CD14-positive monocyte (primary cell): ENCODE measurements around the gene CD4. TPM values are rescaled to one million over a fixed set of nuclear protein-coding genes. Genes with fewer than 3 reads are reported as not detected.

ENCODE experiments used
- DNase-seq, 3 donors: peaks; one replicate each; pipeline ENCODE4 v3.0.0-alpha.2; 2011 to 2022
- H2AFZ ChIP-seq: 2 replicates; pipeline ENCODE4 v1.6.0; 2012; ENCODE audit warnings: mild to moderate bottlenecking, low read depth, low read length, inconsistent platforms; ENCODE audit not compliant: insufficient read depth, poor library complexity, severe bottlenecking
- H3K27ac ChIP-seq, 2 donors: 1 replicate in 1 of 2; 2 replicates in 1 of 2; pipeline ENCODE4 v1.5.1; 2012 to 2013; ENCODE audit warnings: low read length in 2 of 2, control low read depth in 1 of 2, inconsistent platforms in 1 of 2, low read depth in 1 of 2, mild to moderate bottlenecking in 1 of 2
- H3K27me3 ChIP-seq, 2 donors: one replicate each; pipeline versions ENCODE4 v1.6.0 to v1.6.1; 2011 to 2013; ENCODE audit warnings: low read length in 2 of 2; ENCODE audit not compliant: control insufficient read depth in 2 of 2, insufficient read depth in 2 of 2
- H3K36me3 ChIP-seq, 2 donors: replicated peaks in 1 of 2; 1 replicate in 1 of 2; 2 replicates in 1 of 2; pipeline versions ENCODE4 v1.5.1 to v1.6.1; 2012 to 2013; ENCODE audit warnings: low read length in 2 of 2, control low read depth in 1 of 2, inconsistent platforms in 1 of 2, mild to moderate bottlenecking in 1 of 2; ENCODE audit not compliant: insufficient read depth in 2 of 2, control insufficient read depth in 1 of 2
- H3K4me1 ChIP-seq, 2 donors: 1 replicate in 1 of 2; 2 replicates in 1 of 2; pipeline versions ENCODE4 v1.5.1 to v1.6.1; 2012 to 2013; ENCODE audit warnings: low read length in 2 of 2, control low read depth in 1 of 2, inconsistent platforms in 1 of 2, mild to moderate bottlenecking in 1 of 2, moderate library complexity in 1 of 2; ENCODE audit not compliant: insufficient read depth in 2 of 2, control insufficient read depth in 1 of 2
- H3K4me2 ChIP-seq: replicated peaks from 2 replicates; pipeline ENCODE3; 2012; ENCODE audit warnings: low read length, moderate library complexity, mild to moderate bottlenecking; ENCODE audit not compliant: poor library complexity, severe bottlenecking; ENCODE audit errors: extremely low read depth
- H3K4me3 ChIP-seq, 3 experiments: fragments of 200-600 bp in 1 of 3; sonication (generic) in 1 of 3; replicated peaks in 1 of 3; 1 replicate in 2 of 3; 2 replicates in 1 of 3; pipeline ENCODE4 v1.5.1; 2011 to 2013; ENCODE audit warnings: low read length in 3 of 3, mild to moderate bottlenecking in 3 of 3, control low read depth in 2 of 3, low read depth in 2 of 3, inconsistent platforms in 1 of 3, moderate library complexity in 1 of 3
- H3K79me2 ChIP-seq: 2 replicates; pipeline ENCODE4 v1.6.0; 2012; ENCODE audit warnings: mild to moderate bottlenecking, control low read depth, inconsistent platforms, low read length, moderate library complexity; ENCODE audit not compliant: insufficient read depth
- H3K9ac ChIP-seq: 2 replicates; pipeline ENCODE4 v1.6.0; 2017; ENCODE audit warnings: low read length, mild to moderate bottlenecking; ENCODE audit not compliant: insufficient read depth, poor library complexity, severe bottlenecking
- H3K9me3 ChIP-seq, 2 donors: replicated peaks in 1 of 2; 1 replicate in 1 of 2; 2 replicates in 1 of 2; pipeline versions ENCODE4 v1.5.1 to v1.6.1; 2012 to 2013; ENCODE audit warnings: low read length in 2 of 2, control low read depth in 1 of 2; ENCODE audit not compliant: control insufficient read depth in 1 of 2, insufficient read depth in 1 of 2
- H4K20me1 ChIP-seq: 2 replicates; pipeline ENCODE4 v1.6.0; 2012; ENCODE audit warnings: mild to moderate bottlenecking, low read length, control low read depth, moderate library complexity; ENCODE audit not compliant: insufficient read depth
- H3K27ac Mint-ChIP-seq, 7 donors: one replicate each; pipeline ENCODE4 v1.8.0; 2020; ENCODE audit warnings: mild to moderate bottlenecking in 7 of 7, mixed read lengths in 7 of 7, moderate library complexity in 6 of 7, inconsistent platforms in 2 of 7
- H3K27me3 Mint-ChIP-seq, 3 donors: one replicate each; pipeline ENCODE4 v1.8.0; 2021 to 2022; ENCODE audit warnings: low read depth in 3 of 3, mild to moderate bottlenecking in 3 of 3, mixed read lengths in 3 of 3, moderate library complexity in 3 of 3, inconsistent platforms in 1 of 3
- H3K36me3 Mint-ChIP-seq, 2 donors: one replicate each; pipeline ENCODE4 v1.8.0; 2020; ENCODE audit warnings: mixed read lengths in 2 of 2, inconsistent platforms in 1 of 2, mild to moderate bottlenecking in 1 of 2
- H3K4me1 Mint-ChIP-seq: one replicate; pipeline ENCODE4 v1.8.0; 2020; ENCODE audit warnings: mild to moderate bottlenecking, mixed read lengths
- H3K4me3 Mint-ChIP-seq, 2 donors: one replicate each; pipeline ENCODE4 v1.8.0; 2020; ENCODE audit warnings: mild to moderate bottlenecking in 2 of 2, mixed read lengths in 2 of 2, moderate library complexity in 1 of 2
- H3K9me3 Mint-ChIP-seq, 7 donors: one replicate each; pipeline ENCODE4 v1.8.0; 2020 to 2022; ENCODE audit warnings: mixed read lengths in 7 of 7, mild to moderate bottlenecking in 6 of 7, moderate library complexity in 6 of 7, inconsistent platforms in 2 of 7
- CTCF ChIP-seq: fragments of 200-600 bp; IDR thresholded peaks from one replicate; pipeline ENCODE4 v1.8.0; 2022; ENCODE audit warnings: antibody characterized with exemption, mild to moderate bottlenecking
- WGBS: methylation state at CpG from one replicate; pipeline ENCODE4 v1.1.5; 2013; ENCODE audit warnings: missing lambda C conversion rate; ENCODE audit not compliant: insufficient coverage; 5-methylcytosine and 5-hydroxymethylcytosine counted together
- intact Hi-C, 2 donors: fragments of 100-400 bp; cut with micrococcal nuclease; formaldehyde crosslinking; loops; one replicate each; pipeline versions ENCODE4 v1.15.0 to v1.15.1; 2023
- polyA plus RNA-seq, 3 donors: library from polyadenylated mRNA; depleted of rRNA in 1 of 3; unstranded in 2 of 3; stranded (reverse) in 1 of 3; fragments of 300-500 nt in 2 of 3; fragments of >200 nt in 1 of 3; fragmentation: Illumina TruSeq in 2 of 3; gene quantifications; 1 replicate in 2 of 3; 2 replicates in 1 of 3; pipeline ENCODE4 v1.2.3, GENCODE V29; 2012 to 2021

The CD4 gene
- polyA plus RNA-seq, 3 donors, result 261 to 371 (median 269) TPM

GRCh38 chr12:6839482-6840201 is 50.3 kb downstream of the CD4 start:
- no peaks in the 10 kb centered on the region for H4K20me1 ChIP-seq
- H3K27ac Mint-ChIP-seq, result peak overlapping the region in 1 of 7 donors; percentile 18
- no peak overlapping the region for H3K4me3 Mint-ChIP-seq
- no peak overlapping the region for H3K4me3 ChIP-seq
- H3K4me1 ChIP-seq, result peaks cover 3 to 4% of the 10 kb centered on the region in 2 donors
- H3K79me2 ChIP-seq, result no peaks in the 10 kb centered on the region
- H3K9me3 ChIP-seq, result no peaks in the 10 kb centered on the region
- no peaks in the 10 kb centered on the region for H3K4me1 Mint-ChIP-seq
- no peak overlapping the region for H3K9ac ChIP-seq
- TF ChIP-seq CTCF, result no peak
- H3K27me3 ChIP-seq, result no peaks in the 10 kb centered on the region
- H3K4me2 ChIP-seq, result no peak overlapping the region
- H3K27ac ChIP-seq, result no peak overlapping the region
- intact Hi-C loops, result no loop called here
- no peak overlapping the region for H2AFZ ChIP-seq
- no peaks in the 10 kb centered on the region for H3K36me3 ChIP-seq
- no peaks in the 10 kb centered on the region for H3K36me3 Mint-ChIP-seq
- H3K27me3 Mint-ChIP-seq, result peaks cover 0 to 4% (median 3%) of the 10 kb centered on the region in 3 donors
- 96% methylated on average over 7 of the region's 10 CpGs for WGBS
- DNase-seq, result no peak
- no peaks in the 10 kb centered on the region for H3K9me3 Mint-ChIP-seq

GRCh38 chr12:6840330-6840729 is 51.0 kb downstream of the CD4 start:
- DNase-seq, result no peak
- Mint-ChIP-seq H3K27me3 (peaks cover 0 to 4% (median 3%) of the 10 kb centered on the region in 3 donors), H3K27ac (no peak overlapping the region), H3K4me1 (no peaks in the 10 kb centered on the region), H3K4me3 (no peak overlapping the region), H3K36me3 (peaks cover 4 to 6% of the 10 kb centered on the region in 2 donors), H3K9me3 (no peaks in the 10 kb centered on the region)
- Histone ChIP-seq H3K9ac (no peak overlapping the region), H2AFZ (no peak overlapping the region), H3K36me3 (no peaks in the 10 kb centered on the region), H3K4me3 (no peak overlapping the region), H3K27ac (no peak overlapping the region), H3K79me2 (no peaks in the 10 kb centered on the region), H4K20me1 (no peaks in the 10 kb centered on the region), H3K4me1 (peaks cover 3 to 4% of the 10 kb centered on the region in 2 donors), H3K27me3 (no peaks in the 10 kb centered on the region), H3K4me2 (no peak overlapping the region), H3K9me3 (no peaks in the 10 kb centered on the region)
- 100% methylated on average over 1 of the region's 1 CpG for WGBS
- intact Hi-C loops, result no loop called here
- no peak for TF ChIP-seq CTCF
